GM23338 (cell line): ENCODE measurements around the gene PDE4D.

Source experiments
- CTCF ChIP-seq, 2 experiments: fragments of 200-600 bp in 1 of 2; sonication (generic) in 1 of 2; conservative IDR thresholded peaks; 2 replicates each; pipeline versions ENCODE4 v1.5.1 to v1.6.1; 2016 to 2017; ENCODE audit warnings: antibody characterized with exemption in 2 of 2, low read depth in 2 of 2, mild to moderate bottlenecking in 2 of 2, moderate library complexity in 1 of 2
- EZH2 ChIP-seq: fragments of 200-600 bp; sonication (generic); IDR thresholded peaks from one replicate; pipeline ENCODE4 v1.8.0; 2017; ENCODE audit warnings: antibody characterized with exemption, mild to moderate bottlenecking, low read depth; ENCODE audit not compliant: unreplicated experiment
- JUNB ChIP-seq: IDR thresholded peaks from one replicate; pipeline ENCODE4 v1.6.1; 2016; ENCODE audit warnings: antibody characterized with exemption; ENCODE audit not compliant: unreplicated experiment
- POLR2AphosphoS5 ChIP-seq: IDR thresholded peaks from 2 replicates; pipeline ENCODE4 v1.6.1; 2016; ENCODE audit warnings: antibody characterized with exemption, low read depth
- ZNF331 ChIP-seq: fragments of 250-450 bp; sonication (Bioruptor Pico); IDR thresholded peaks from 2 replicates; pipeline ENCODE4 v1.5.0; 2020; ENCODE audit warnings: low read depth, mild to moderate bottlenecking, moderate library complexity

GRCh38 chr5:59744531-59744992 is 149.0 kb downstream of the PDE4D start:
- TF ChIP-seq CTCF (conservative IDR thresholded peaks at IDR 0.05; ENCODE audit: low read depth in 2 of 2) (no peak), JUNB (no peak), EZH2 (no peak), ZNF331 (CRISPR knock-in tag) (no peak), POLR2AphosphoS5 (no peak)
